Stimulated activated CD4-positive, alpha-beta T cell treated with anti-CD3 and anti-CD28 coated beads, TNF-alpha, amount 100 ng/mL, for 24 hours (primary cell): Measurements from ENCODE around the gene MSRB2.

Experiments used
- DNase-seq, 3 experiments: peaks; one replicate each; pipeline ENCODE4 v3.0.0-alpha.2; 2020; ENCODE audit warnings: low read depth in 3 of 3

Gene MSRB2

DNA sequence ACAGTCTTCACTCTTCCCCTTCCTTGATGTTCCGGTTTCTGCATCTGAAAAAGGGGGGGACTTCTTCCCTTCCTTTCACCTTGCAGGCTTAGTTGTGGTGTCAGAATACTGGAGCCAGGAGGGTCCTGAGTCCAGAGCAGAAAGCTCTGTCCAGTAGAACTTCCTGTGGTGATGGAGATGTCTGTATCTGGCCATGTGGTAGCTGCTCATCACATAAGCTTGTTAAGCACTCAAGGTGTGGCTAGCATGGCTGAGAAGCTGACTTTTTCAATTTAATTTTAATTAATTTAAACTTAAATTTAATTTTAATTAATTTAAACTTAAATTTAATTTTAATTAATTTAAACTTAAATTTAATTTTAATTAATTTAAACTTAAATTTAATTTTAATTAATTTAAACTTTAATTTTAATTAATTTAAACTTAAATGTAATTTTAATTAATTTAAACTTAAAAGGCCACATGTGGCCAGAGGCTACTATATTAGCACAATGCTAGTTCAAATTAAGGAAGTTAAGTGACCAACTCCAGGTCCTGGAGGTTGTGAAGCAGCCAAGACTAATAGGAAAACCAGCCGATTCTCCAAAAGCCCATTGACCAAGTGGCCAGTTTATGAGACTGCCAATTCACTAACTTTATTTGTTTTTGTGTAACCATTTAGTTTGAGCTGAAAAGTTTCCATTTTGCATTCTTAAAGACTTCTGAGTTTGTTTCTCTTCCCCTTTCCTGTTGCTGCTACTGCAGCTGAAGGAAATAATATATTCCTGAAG is 16.3 kb downstream of the MSRB2 start:
- DNase-seq: no peak

- DNase-seq: no peak
These were observed 19.0 kb downstream of the MSRB2 start for GRCh38 chr10:23114228-23114850.

DNA sequence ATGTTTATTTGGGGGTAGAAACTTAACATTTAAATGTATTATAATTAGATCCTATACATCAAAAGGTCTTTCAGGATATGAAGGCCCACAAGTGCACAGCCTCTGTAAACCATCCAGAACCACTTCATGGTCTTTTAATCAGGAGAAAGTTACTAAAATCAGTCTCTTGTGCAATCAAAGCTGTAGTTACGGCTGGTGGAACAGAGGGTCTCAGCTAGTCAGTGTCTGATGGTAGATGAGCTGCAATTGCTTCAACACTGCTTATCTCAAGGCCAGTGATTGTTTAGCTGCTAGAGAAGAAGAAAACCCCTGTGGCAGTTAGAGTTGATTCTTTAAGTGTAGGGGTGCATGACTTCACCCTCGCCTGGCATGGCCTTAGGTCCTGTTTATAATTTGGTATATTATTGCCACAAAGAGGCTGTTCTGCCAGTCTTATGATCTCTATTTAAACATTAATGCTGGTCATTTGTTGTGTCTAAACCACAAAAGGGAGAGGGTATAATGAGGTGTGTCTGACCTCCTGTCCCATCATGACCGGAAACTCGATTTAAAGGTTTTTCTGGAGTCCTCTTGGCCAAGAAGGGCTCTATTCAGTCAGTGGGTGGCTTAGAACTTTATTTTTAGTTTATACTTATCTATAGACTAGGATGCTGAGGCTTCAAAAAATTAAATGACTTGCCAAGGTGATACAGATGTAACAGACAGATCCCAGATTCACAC is 21.3 kb downstream of the MSRB2 start:
- no peak for DNase-seq

DNA sequence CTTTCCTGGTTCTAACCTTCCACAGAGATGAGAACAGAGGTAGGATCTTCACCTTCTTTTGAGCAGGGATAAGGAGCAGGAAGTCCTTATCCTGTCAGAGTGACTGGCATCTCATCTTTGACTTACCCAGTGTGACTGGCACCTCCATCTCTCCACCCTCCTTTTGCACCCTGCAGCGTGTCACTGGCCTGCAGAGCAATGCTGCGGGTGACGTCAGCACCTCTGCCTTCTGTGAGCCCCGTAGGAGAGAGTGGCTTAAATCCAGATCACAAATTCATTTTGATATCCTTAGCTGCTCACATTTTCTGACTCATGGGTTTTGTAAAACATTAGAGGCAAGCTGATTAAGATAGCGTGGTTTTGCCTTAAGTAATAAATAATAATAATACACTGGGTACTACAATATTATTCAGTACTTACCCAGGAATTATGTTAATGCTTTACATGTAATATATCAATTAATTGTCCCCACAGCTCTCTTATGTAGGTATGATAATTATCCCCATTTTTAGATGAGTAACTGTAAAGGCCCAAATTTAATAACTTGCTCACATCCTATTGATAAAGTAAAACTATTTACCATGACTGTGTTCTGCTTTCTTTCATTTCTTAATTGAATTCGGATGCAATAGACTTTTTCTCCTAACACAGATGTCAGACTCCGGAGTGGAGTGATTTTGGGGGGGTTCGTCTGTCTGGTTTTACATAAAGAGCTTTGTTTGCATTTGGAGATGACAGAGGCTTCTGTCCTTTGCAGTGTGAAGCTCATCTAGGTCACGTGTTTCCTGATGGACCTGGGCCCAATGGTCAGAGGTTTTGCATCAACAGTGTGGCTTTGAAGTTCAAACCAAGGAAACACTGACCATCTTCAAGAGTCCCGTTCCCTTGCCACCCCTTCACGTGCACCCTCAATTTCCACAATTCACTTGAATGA is 24.9 kb downstream of the MSRB2 start:
- DNase-seq: no peak

DNA sequence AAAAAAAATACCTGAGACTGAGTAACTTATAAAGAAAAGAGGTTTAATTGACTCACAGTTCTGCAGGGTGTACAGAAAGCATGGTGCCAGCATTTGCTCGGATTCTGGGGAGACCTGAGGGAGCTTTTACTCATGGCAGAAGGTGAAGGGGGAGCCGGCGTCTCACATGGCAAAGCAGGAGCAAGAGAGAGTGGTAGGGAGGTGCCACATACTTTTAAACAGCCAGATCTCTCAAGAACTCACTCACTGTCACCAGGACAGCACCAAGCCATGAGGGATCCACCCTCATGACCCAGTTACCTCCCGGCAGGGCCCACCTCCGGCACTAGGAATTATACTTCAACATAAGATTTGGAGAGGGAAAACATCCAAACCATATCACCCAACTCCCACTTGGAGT is 25.8 kb downstream of the MSRB2 start:
- DNase-seq: no peak

GRCh38 chr10:23136462-23136861 is 41.1 kb downstream of the MSRB2 start:
- no peak for DNase-seq

- no peak for DNase-seq
These were observed 44.3 kb downstream of the MSRB2 start for GRCh38 chr10:23139677-23140076.

DNA sequence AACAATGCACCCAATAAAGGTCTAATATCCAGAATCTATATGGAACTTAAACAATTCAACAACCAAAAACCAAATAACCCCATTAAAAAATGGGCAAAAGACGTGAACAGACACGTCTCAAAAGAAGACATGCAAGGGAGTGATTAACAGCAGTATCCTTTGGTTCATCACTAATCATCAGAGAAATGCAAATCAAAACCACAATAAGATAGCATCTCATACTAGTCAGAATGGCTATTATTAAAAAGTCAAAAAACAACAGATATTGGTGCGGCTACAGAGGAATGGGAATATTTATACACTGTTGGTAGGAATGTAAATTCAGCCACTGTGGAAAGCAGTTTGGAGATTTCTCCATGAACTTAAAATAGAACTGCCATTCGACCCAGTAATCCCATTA is 46.6 kb downstream of the MSRB2 start:
- DNase-seq: no peak

DNA sequence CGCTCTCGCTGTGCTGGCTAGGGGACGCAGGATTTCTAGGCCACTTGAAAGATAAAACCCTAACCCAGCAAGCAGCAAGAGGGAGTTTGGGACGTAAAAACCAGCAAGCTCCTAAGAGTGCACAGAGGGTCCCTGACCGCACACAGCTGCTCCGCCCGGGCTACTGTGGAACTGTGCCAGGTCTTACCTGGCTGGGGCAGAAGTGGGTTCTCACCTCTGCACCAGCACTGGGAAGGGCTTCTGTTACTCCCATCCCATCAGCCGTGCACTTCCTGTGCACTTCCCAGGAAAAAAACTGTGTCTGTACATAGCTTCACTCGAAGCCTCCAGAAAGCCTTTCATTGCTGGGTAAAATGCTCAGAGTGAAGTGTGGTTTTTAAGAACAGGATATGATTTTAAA is 50.9 kb downstream of the MSRB2 start:
- no peak for DNase-seq

GRCh38 chr10:23147035-23147434 is 51.7 kb downstream of the MSRB2 start:
- DNase-seq: no peak

DNA sequence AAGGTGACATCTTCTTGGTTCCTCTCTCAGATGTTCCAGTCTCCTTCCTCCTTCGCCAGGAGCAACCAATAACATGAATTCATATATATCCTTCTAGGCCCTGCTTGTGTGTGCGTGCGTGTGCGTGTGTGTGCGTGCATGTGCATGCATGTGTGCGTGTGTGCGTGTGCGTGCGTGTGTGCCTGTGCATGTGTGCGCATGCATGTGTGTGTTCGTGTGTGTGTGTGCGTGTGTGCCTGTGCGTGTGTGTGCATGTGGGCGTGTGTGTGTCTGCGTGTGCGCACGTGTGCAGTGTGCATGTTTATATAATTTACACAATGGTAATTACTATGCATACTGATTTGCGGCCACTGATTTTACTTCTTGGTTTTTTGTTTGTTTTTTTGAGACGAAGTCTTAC is 52.8 kb downstream of the MSRB2 start:
- DNase-seq: no peak

DNA sequence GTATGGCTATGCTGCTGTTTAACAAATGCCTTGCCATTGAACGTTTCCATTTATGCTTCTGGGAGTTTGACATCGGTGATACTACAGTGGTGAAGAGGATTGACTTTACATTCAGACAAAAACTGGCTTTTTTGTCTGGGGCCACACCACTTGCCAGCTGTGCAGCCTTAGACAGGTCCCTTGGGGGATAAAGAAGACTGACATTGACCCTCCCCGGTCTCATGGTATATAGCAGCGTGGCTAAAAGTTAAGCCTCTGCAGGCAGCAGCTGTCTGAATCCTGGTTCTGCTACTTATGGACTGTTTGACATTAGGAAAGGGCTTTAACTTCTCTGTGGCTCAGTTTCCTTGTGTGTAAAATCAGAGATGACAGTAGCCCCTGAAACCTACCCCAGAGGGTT is 54.7 kb downstream of the MSRB2 start:
- DNase-seq: no peak

- DNase-seq: no peak
These were observed 55.2 kb downstream of the MSRB2 start for GRCh38 chr10:23150610-23151009.

DNA sequence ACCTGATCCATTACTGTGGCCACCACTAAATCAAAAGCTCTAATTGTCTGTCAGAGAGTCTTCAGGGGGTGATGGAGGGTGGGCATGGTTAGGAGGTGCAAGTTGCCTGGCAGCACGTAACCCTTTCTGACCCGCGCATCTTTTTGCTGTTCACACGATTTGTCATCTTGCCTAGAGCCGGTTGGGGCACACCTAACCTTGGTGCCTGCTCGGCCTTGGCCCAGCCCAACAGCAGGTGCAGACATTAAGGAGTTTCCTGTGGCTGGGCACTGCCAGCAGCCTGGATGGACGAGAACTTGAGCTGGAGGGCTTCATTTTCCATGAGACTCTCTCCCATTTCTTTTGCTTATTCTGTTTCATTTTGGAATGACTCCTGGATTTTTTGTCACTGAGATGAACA is 55.7 kb downstream of the MSRB2 start:
- no peak for DNase-seq

DNA sequence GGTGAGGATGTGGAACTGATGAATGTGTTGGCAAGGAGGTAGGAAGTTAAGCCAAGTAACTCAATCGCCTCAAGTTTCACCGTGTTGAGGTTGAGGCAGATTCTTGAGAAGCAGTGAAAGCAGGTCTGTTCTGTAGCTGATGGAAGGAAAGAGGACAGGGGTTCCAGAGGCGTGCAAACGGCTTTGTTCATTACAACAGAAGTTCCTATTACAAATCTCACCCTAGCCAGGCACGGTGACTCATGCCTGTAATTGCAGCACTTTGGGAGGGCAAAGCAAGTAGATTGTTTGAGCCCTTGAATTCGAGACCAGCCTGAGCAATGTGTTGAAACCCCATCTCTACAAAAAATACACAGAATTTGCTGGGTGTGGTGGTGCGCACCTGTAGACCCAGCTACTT is 59.8 kb downstream of the MSRB2 start:
- no peak for DNase-seq

DNA sequence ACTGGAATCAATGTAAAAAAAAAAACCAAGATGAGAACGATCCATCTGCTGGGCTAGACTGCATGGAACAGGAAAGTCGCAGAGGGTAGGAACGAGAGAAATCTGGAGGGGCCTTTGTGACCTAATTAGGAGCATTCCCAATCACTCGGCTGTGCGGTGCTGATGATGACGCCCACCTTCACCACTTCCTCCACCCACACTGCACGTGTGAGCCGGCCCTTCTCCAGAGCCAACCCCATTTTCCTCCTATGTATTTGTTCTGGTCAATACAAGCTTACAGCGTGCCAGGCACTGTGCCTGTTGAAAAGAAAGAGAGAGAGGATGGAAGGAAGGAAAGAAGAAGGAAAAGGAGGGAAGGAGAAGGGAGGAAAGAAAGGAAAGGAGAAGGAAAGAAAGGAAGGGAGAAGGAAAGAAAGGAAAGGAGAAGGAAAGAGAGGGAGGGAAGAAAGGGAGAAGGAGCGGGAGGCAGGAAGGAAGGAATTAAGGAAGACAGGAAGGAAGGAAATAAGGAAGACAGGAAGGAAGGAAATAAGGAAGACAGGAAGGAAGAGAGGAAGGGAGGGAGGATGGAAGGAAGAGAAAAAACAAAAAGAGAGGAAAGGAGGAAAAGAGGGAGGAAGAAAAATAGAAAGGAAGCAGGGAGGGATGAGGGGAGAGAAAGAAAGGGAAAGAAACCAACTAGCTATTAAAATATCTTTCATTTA is 61.2 kb downstream of the MSRB2 start:
- DNase-seq: no peak

DNA sequence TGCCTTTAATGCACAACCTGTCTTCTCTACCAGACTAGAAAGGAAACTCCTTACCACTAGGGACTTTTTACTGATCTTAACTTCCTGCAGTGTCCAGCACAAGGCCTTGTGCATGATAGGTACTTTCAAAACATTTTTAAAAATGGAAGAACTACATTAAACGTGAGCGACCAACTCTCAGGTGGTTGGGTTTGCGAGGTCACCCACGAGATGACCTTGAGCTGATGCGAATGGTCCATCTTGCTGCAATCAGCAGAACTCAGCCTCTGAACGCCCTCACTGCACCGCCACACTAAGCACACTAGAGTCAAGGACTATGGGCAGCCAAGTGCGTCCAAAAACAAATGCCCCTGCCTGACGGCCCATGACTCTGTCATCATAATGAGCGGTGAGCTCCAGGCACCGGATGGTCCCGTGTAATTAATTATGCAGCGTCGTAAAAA is 61.9 kb downstream of the MSRB2 start:
- no peak for DNase-seq

DNA sequence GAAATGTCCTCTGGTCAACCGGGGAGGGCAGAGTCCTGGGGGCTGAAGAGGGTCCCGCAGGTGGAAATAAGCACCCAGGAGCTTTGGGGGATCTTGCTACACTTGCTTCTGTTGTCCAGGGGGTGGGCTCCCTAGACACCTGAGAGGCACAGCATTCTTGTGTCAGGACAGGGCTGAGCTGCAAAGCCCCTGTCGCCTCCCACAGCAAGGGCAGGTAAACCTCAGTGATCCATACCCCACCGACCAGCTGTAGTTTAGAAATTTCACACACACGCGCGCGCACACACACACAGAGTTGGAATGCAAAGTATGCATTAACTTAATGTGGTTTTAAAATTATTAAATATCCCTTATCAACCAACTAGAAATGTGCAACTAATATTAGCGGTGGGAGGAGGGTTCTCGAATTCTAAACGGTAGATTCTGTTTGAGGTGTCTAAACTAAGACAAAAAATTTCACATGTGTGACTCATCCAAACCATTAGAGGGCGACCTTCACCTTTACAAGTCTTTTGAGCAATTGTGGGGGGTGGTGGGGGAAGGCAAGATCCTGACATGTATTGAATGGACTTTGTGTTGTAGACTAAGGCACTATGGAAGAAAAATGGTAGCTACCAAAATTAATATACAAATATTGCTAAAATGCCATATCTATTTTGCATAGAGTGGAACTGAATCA is 62.5 kb downstream of the MSRB2 start:
- DNase-seq: no peak

DNA sequence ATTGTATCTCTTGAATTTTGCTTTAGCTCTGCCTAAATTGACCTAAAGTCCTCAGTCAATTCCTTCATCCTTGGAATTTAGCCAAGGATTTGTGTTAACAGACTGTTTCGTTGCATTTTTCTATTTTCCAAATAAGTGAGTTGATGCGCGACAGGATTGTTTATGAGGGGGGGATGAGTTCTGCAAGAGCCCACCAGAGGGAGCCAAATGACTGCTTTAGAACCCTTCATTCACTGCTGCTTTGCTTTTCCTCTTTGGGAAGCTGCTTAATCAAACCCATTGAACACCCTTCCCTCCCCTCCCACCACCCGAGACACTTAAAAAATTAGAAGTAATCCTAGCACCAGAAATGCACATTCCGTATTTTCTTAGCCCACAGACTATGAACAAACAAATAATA is 63.0 kb downstream of the MSRB2 start:
- DNase-seq: peak in 1 of 3 experiments; percentile 31

DNA sequence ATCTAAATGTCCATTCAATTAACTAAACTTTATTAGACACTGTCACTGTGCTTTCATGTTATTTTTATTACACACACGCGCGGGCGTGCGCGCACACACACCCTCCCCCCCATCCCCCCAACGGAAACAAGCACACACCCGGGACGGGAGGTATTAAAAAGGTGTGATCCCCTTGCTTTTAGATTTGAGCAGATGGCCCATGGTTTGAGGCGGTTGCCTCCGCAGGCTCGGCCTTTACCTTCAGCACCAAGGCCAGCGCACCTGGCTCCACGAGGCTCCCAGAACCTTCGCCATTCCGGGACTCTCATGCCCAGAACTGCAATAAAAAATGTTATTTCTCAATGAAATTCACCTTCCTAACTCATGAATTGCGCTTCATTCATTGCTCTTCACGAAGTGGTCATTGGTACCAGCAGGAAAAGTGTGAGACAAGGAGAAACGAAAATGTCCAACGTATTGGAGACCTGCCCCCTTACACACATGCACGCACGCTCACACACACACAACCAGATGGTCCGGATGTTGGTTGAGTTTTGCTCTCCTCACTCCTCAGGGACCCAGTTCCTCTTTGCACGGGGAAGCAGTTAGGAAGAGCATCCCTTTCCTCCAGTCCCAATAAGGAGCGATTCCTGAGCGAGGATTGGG is 76.0 kb downstream of the MSRB2 start:
- no peak for DNase-seq
